H1 (cell line): ENCODE measurements around the gene AGAP1. TPM values are rescaled to one million over a fixed set of nuclear protein-coding genes. Genes with fewer than 3 reads are reported as not detected.

ENCODE experiments used
- CTCF ChIA-PET: fragments of 300-600 bp; sonication (Branson Sonifier 250); formaldehyde crosslinking; loops from one replicate; lab custom pipeline; 2021; ENCODE audit not compliant: partially characterized antibody; lab: Charles Lee
- POLR2A ChIA-PET: fragments of 300-600 bp; sonication (Branson Sonifier 250); formaldehyde crosslinking; loops from one replicate; lab custom pipeline; 2021; ENCODE audit warnings: inconsistent platforms; ENCODE audit not compliant: partially characterized antibody; lab: Charles Lee
- DNase-seq, 2 experiments: peaks; one replicate each; pipeline versions ENCODE4 v3.0.0 to v3.0.0-alpha.2; 2010 to 2022; ENCODE audit warnings: low spot score in 2 of 2, low read depth in 1 of 2, mixed read lengths in 1 of 2
- FAIRE-seq: peaks from 2 replicates; lab custom pipeline; 2011; peaks lifted over from hg19 to GRCh38; lab: Jason Lieb, UNC
- H2AFZ ChIP-seq: 2 replicates; pipeline ENCODE4 v1.8.1; 2012; ENCODE audit warnings: low read length, inconsistent platforms
- H2AK5ac ChIP-seq: 2 replicates; pipeline ENCODE4 v1.6.1; 2013; ENCODE audit warnings: low read depth, low read length
- H2BK120ac ChIP-seq: replicated peaks from 2 replicates; pipeline ENCODE3; 2013; ENCODE audit warnings: low read depth, low read length, inconsistent platforms
- H2BK12ac ChIP-seq: 2 replicates; pipeline ENCODE4 v1.6.1; 2013; ENCODE audit warnings: low read depth, low read length
- H2BK15ac ChIP-seq: 2 replicates; pipeline ENCODE4 v1.6.1; 2013; ENCODE audit warnings: low read length
- H2BK20ac ChIP-seq: 2 replicates; pipeline ENCODE4 v1.6.1; 2013; ENCODE audit warnings: low read length
- H2BK5ac ChIP-seq: 2 replicates; pipeline ENCODE4 v1.6.1; 2013; ENCODE audit warnings: low read depth, low read length
- H3K14ac ChIP-seq: 2 replicates; pipeline ENCODE4 v1.6.1; 2013; ENCODE audit warnings: inconsistent platforms; ENCODE audit not compliant: insufficient read length
- H3K18ac ChIP-seq: 2 replicates; pipeline ENCODE4 v1.6.1; 2013; ENCODE audit warnings: low read length; ENCODE audit errors: extremely low read depth
- H3K23ac ChIP-seq: 2 replicates; pipeline ENCODE4 v1.6.1; 2013; ENCODE audit warnings: inconsistent platforms; ENCODE audit not compliant: insufficient read length
- H3K23me2 ChIP-seq: 2 replicates; pipeline ENCODE4 v1.6.1; 2013; ENCODE audit warnings: low read depth, low read length
- H3K27ac ChIP-seq: 2 replicates; pipeline ENCODE4 v1.6.1; 2011; ENCODE audit warnings: low read depth, low read length, inconsistent platforms
- H3K27me3 ChIP-seq, 4 experiments: replicated peaks in 1 of 4; 1 replicate in 1 of 4; 2 replicates in 3 of 4; pipeline versions ENCODE4 v1.6.1 to v1.8.1; 2011 to 2013; ENCODE audit warnings: low read length in 3 of 4, mild to moderate bottlenecking in 3 of 4, inconsistent platforms in 2 of 4, mixed read lengths in 2 of 4, moderate library complexity in 1 of 4; ENCODE audit not compliant: control insufficient read depth in 3 of 4, insufficient read depth in 3 of 4; ENCODE audit errors: extremely low read depth in 1 of 4
- H3K36me3 ChIP-seq, 4 experiments: 2 replicates each; pipeline versions ENCODE4 v1.6.1 to v1.8.1; 2011 to 2013; ENCODE audit warnings: mild to moderate bottlenecking in 4 of 4, low read length in 3 of 4, moderate library complexity in 2 of 4, control low read depth in 1 of 4, inconsistent platforms in 1 of 4; ENCODE audit not compliant: insufficient read depth in 4 of 4, control insufficient read depth in 2 of 4
- H3K4ac ChIP-seq: replicated peaks from 2 replicates; pipeline ENCODE3; 2013; ENCODE audit warnings: low read length, low read depth, mixed read lengths, inconsistent platforms; ENCODE audit not compliant: insufficient read length
- H3K4me1 ChIP-seq, 4 experiments: replicated peaks in 1 of 4; 1 replicate in 1 of 4; 2 replicates in 3 of 4; pipeline versions ENCODE4 v1.6.1 to v1.8.1; 2011 to 2013; ENCODE audit warnings: low read length in 3 of 4, inconsistent platforms in 2 of 4, mixed read lengths in 1 of 4; ENCODE audit not compliant: insufficient read depth in 4 of 4, control insufficient read depth in 3 of 4
- H3K4me2 ChIP-seq, 2 experiments: 2 replicates each; pipeline versions ENCODE4 v1.6.1 to v1.8.1; 2011 to 2013; ENCODE audit warnings: low read depth in 2 of 2, low read length in 2 of 2, control low read depth in 1 of 2, inconsistent platforms in 1 of 2, mild to moderate bottlenecking in 1 of 2; ENCODE audit not compliant: insufficient read depth in 1 of 2
- H3K4me3 ChIP-seq, 4 experiments: fragments of 200-600, 300-600 bp in 1 of 4; sonication (generic), shearing (Covaris generic), sonication (Bioruptor Twin) in 1 of 4; 2 replicates each; pipeline versions ENCODE4 v1.5.1 to v1.8.1; 2011 to 2016; ENCODE audit warnings: low read length in 4 of 4, low read depth in 3 of 4, control low read depth in 2 of 4, inconsistent platforms in 2 of 4, mild to moderate bottlenecking in 2 of 4, mixed read lengths in 1 of 4, moderate library complexity in 1 of 4; ENCODE audit not compliant: insufficient read depth in 2 of 4; ENCODE audit errors: extremely low read depth in 1 of 4
- H3K56ac ChIP-seq: replicated peaks from 2 replicates; pipeline ENCODE3; 2013; ENCODE audit warnings: low read depth, mild to moderate bottlenecking, mixed read lengths, low read length, inconsistent platforms; ENCODE audit not compliant: insufficient read length
- H3K79me1 ChIP-seq: 2 replicates; pipeline ENCODE4 v1.6.1; 2013; ENCODE audit warnings: low read depth, low read length, control low read depth
- H3K79me2 ChIP-seq, 2 experiments: 2 replicates each; pipeline versions ENCODE4 v1.6.1 to v1.8.1; 2012 to 2013; ENCODE audit warnings: low read length in 2 of 2, mild to moderate bottlenecking in 2 of 2, inconsistent platforms in 1 of 2; ENCODE audit not compliant: insufficient read depth in 2 of 2, control insufficient read depth in 1 of 2
- H3K9ac ChIP-seq, 4 experiments: replicated peaks in 1 of 4; 1 replicate in 1 of 4; 2 replicates in 3 of 4; pipeline versions ENCODE4 v1.6.1 to v1.8.1; 2011 to 2013; ENCODE audit warnings: low read depth in 3 of 4, low read length in 3 of 4, control low read depth in 2 of 4, mild to moderate bottlenecking in 2 of 4, moderate library complexity in 2 of 4, inconsistent platforms in 1 of 4; ENCODE audit errors: extremely low read depth in 1 of 4
- H3K9me3 ChIP-seq, 2 experiments: 2 replicates each; pipeline versions ENCODE4 v1.6.1 to v1.8.1; 2012 to 2013; ENCODE audit warnings: mild to moderate bottlenecking in 2 of 2, moderate library complexity in 2 of 2, control low read depth in 1 of 2, inconsistent platforms in 1 of 2, low read depth in 1 of 2, low read length in 1 of 2, mixed read lengths in 1 of 2; ENCODE audit not compliant: insufficient read depth in 2 of 2
- H4K20me1 ChIP-seq, 2 experiments: replicated peaks in 1 of 2; 2 replicates each; pipeline versions ENCODE3 to v1.8.1; 2011 to 2013; ENCODE audit warnings: inconsistent platforms in 2 of 2, low read length in 2 of 2, mild to moderate bottlenecking in 1 of 2; ENCODE audit not compliant: insufficient read depth in 2 of 2, control insufficient read depth in 1 of 2
- H4K5ac ChIP-seq: 2 replicates; pipeline ENCODE4 v1.6.1; 2013; ENCODE audit warnings: low read length, low read depth, mixed read lengths, inconsistent platforms; ENCODE audit not compliant: insufficient read length
- H4K8ac ChIP-seq: 2 replicates; pipeline ENCODE4 v1.8.0; 2013; ENCODE audit warnings: mild to moderate bottlenecking, moderate library complexity, low read length, inconsistent platforms; ENCODE audit not compliant: insufficient read depth; ENCODE audit errors: extremely low read depth
- H4K91ac ChIP-seq: replicated peaks from 2 replicates; pipeline ENCODE3; 2013; ENCODE audit warnings: low read length, mixed read lengths, inconsistent platforms; ENCODE audit not compliant: insufficient read length
- CBX5 ChIP-seq: fragments of 300-800, 300-1000 bp; sonication (generic); IDR thresholded peaks from 2 replicates; pipeline ENCODE4 v1.7.1; 2016; ENCODE audit warnings: antibody characterized with exemption, low read length, low read depth
- KDM5A ChIP-seq: fragments of 200-600 bp; IDR thresholded peaks from 2 replicates; pipeline ENCODE4 v1.7.1; 2012; ENCODE audit warnings: mild to moderate bottlenecking, low read length, inconsistent platforms, mixed read lengths
- MAFK ChIP-seq: IDR thresholded peaks from 2 replicates; pipeline ENCODE4 v1.6.1; 2012; ENCODE audit warnings: low read depth, mild to moderate bottlenecking, improper control_type of control experiment, low read length
- POU5F1 ChIP-seq: IDR thresholded peaks from 2 replicates; pipeline ENCODE4 v1.6.1; 2011; ENCODE audit warnings: low read depth, mild to moderate bottlenecking, low read length, moderate library complexity
- RAD21 ChIP-seq, 2 experiments: IDR thresholded peaks in 1 of 2; conservative IDR thresholded peaks in 1 of 2; 2 replicates each; pipeline ENCODE4 v1.6.1; 2011; ENCODE audit warnings: low read depth in 2 of 2, low read length in 2 of 2, improper control_type of control experiment in 1 of 2, inconsistent platforms in 1 of 2, mild to moderate bottlenecking in 1 of 2, moderate library complexity in 1 of 2
- SAP30 ChIP-seq: fragments of 300-600 bp; sonication (generic); IDR thresholded peaks from 2 replicates; pipeline ENCODE4 v1.7.1; 2012; ENCODE audit warnings: low read length, moderate library complexity, mild to moderate bottlenecking, inconsistent platforms; ENCODE audit not compliant: insufficient read depth, insufficient replicate concordance
- TBP ChIP-seq: IDR thresholded peaks from 2 replicates; pipeline ENCODE4 v1.6.1; 2011; ENCODE audit warnings: low read depth, low read length, improper control_type of control experiment
- TEAD4 ChIP-seq: IDR thresholded peaks from 2 replicates; pipeline ENCODE4 v1.6.1; 2012; ENCODE audit warnings: low read depth, low read length, inconsistent platforms, mixed read lengths
- WGBS, 2 experiments: shearing (Covaris generic) in 1 of 2; methylation state at CpG; one replicate each; pipeline versions ENCODE4 v1.1.6 to v1.1.7; 2013 to 2015; ENCODE audit warnings: low lambda C conversion rate in 2 of 2, mixed read lengths in 2 of 2, inconsistent platforms in 1 of 2, low coverage in 1 of 2, missing lambda C conversion rate in 1 of 2; ENCODE audit not compliant: insufficient replicate concordance in 2 of 2, insufficient coverage in 1 of 2, insufficient read length in 1 of 2; ENCODE audit errors: extremely low coverage in 1 of 2, missing lambda C conversion rate in 1 of 2; 5-methylcytosine and 5-hydroxymethylcytosine counted together
- polyA plus RNA-seq, 7 experiments: library from polyadenylated mRNA; depleted of rRNA in 3 of 7; stranded (reverse) in 5 of 7; unstranded in 2 of 7; fragments of >200 nt in 5 of 7; fragments of 200-250 nt in 2 of 7; gene quantifications; 1 replicate in 5 of 7; 2 replicates in 1 of 7; 4 replicates in 1 of 7; pipeline versions ENCODE4 v1.2.1 to v1.2.3, GENCODE V29; 2011 to 2013; ENCODE audit warnings: missing spikeins in 2 of 7, mixed read lengths in 2 of 7
- total RNA-seq: library from RNA; stranded (reverse); fragmentation: NEBNext Ultra II Directional; extraction: Animal tissue kit (Norgen Biotek cat#: 25700); gene quantifications from 2 replicates; pipeline ENCODE4 v1.2.1, GENCODE V29; 2021

Gene AGAP1
- total and polyA plus RNA-seq, 2 of the 8 experiments (the other 6 are each of a cell fraction or from before 2014, with no cell fraction given): 18.1 to 39.4 TPM

- Histone ChIP-seq H3K79me2 (no peaks in the 10 kb centered on the region), H3K27me3 (no peaks in the 10 kb centered on the region), H2BK12ac (no peak overlapping the region), H3K9ac (no peak overlapping the region), H3K4me3 (no peak overlapping the region), H3K23ac (no peak overlapping the region), H2AFZ (no peak overlapping the region), H3K27ac (no peak overlapping the region), H3K18ac (no peak overlapping the region), H4K20me1 (no peaks in the 10 kb centered on the region), H3K79me1 (no peaks in the 10 kb centered on the region), H2BK15ac (no peak overlapping the region), H4K5ac (no peak overlapping the region)
- POLR2A ChIA-PET: no interaction called here
- no peak for DNase-seq
- no peak for TF ChIP-seq CBX5
- no peak for TF ChIP-seq POU5F1
- no peak for TF ChIP-seq TBP
- TF ChIP-seq SAP30: no peak
- TF ChIP-seq RAD21 (IDR thresholded peaks at IDR 0.05 in 1 of 2, conservative IDR thresholded peaks at IDR 0.05 in 1 of 2; ENCODE audit: low read depth in 2 of 2, low read length in 2 of 2): no peak
- TF ChIP-seq KDM5A: no peak
- no peak for TF ChIP-seq MAFK
- TF ChIP-seq TEAD4: no peak
- TF ChIP-seq, all 59 proteins: peak for 0
- FAIRE-seq: no peak
- H2AK5ac ChIP-seq: no peak overlapping the region
- H2BK20ac ChIP-seq: no peak overlapping the region
- no peaks in the 10 kb centered on the region for H3K23me2 ChIP-seq
- CTCF ChIA-PET: interaction anchor here (1.0 to 1.8 kb wide), 5 partner anchors 9 to 137 kb away, joined by 3 to 5 read pairs (median 3); no protein-coding TSS in a partner anchor
- no peak overlapping the region for H3K4me2 ChIP-seq
- no peak overlapping the region for H3K4ac ChIP-seq
- 90% methylated on average over 4 of the region's 4 CpGs; no CpG with 5 or more reads in 1 of the 2 experiments for WGBS, 2 experiments
- no peaks in the 10 kb centered on the region for H3K9me3 ChIP-seq
- H3K36me3 ChIP-seq: no peaks in the 10 kb centered on the region
- peaks cover 0 to 4% (median 3%) of the 10 kb centered on the region in 4 experiments; a peak in 5 of 7 replicates for H3K4me1 ChIP-seq
- no peak overlapping the region for H2BK120ac ChIP-seq
- H3K14ac ChIP-seq: no peak overlapping the region
- no peak overlapping the region for H4K8ac ChIP-seq
- H2BK5ac ChIP-seq: no peak overlapping the region
- H4K91ac ChIP-seq: no peak overlapping the region
- H3K56ac ChIP-seq: no peak overlapping the region
These were observed 579.4 kb downstream of the AGAP1 start for GRCh38 chr2:236073246-236073645.
